SH-SY5Y (cell line): ENCODE data around the gene MYO1A.

Experiments
- GATA2 ChIP-seq: IDR thresholded peaks from 2 replicates; pipeline ENCODE4 v1.6.1; 2011; ENCODE audit warnings: mild to moderate bottlenecking, low read depth, low read length
- GATA3 ChIP-seq: IDR thresholded peaks from 2 replicates; pipeline ENCODE4 v1.6.1; 2011; ENCODE audit warnings: low read depth, mild to moderate bottlenecking, low read length, moderate library complexity

DNA sequence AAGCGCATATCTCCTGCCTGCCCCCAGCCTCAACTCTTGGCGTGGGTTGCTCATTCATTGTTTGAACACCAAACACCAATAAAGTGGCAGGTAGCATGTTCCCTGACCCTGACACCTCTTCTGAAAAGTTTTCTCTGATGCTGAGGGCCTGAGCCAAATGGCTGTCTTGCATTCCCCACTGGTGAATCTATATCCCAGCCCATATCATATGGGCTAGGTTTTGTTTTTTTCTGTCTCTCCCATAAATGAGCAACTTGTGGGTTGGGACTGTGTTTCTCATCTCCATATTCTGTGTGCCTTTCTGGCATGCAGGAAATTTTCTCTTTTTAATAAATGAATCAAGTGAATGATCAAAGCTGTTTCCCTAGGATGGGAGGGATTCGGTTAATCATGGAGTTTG lies 5.0 kb downstream of the MYO1A start:
- TF ChIP-seq GATA3 (no peak), GATA2 (no peak)
